ENCODE results near the gene SORBS2. TPM values are rescaled to one million over a fixed set of nuclear protein-coding genes. Genes with fewer than 3 reads are reported as not detected.
"Not testable (repeated sequence)": the region's sequence is repeated elsewhere in the genome, so short reads cannot be mapped to it uniquely, and the experiment has no call there.

The SORBS2 gene
- total RNA-seq, 1 donor from 2014 or later = 819 TPM

DNA sequence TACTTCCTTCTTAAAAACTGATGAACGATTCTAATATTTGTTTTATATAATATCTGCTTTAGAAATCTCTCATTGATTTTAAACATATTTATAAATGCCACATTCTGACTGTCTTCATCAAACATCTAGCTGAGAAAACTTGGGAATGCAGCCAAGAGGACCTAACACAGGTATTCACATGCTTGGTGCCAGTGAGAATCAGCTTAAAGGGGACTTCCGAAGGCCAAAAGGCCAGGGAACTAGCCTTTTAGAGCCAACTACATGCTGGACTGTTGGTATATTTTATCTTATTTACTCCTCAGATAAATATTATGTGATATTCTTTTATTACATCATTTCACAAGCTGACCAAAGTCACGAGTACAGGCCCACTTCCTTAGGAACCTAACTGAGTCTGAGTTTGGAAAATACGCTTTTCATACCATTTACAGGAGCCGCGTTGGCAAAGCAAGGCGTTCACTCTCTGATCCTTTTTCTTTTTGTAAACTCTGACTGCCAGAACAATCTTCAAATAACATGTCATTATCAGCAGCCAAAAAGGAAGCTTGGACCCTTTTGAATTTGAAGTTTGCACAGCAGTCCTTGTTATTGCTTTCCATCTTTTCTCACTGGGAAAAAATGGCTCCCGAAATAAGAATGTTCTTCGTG is 235.6 kb downstream of the SORBS2 start:
- intact Hi-C loops (cut with DNase I) = no loop called here
- ATAC-seq (ENCODE audit: poor library complexity) = no peak

DNA sequence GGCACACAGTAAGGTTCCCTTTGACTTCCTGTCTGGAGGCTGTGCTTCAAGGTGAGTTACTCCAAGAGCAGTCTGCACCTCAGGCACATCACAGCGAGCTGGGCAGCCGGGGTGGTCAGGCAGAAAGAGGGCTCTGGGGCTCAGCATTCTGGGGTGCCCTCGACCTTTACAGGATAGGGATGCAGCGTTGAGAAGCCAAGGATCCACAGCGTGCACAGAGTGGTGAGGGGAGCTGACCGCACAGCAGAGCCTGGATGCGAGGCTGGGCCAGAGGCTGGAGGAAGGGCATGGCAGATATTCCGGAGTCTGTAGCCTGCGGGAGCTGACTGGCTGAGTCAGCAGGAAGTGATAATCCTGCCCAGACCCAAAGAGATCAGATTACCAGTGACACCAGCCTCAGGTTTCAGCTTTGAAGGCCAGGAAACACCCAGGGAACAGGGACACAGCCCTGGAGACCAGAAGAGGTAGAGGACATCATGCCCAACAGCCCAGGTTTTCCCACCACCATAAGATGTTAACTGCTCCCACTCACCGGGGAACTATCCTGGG is 238.3 kb downstream of the SORBS2 start:
- no peak for DNase-seq
- ATAC-seq (ENCODE audit: poor library complexity) = peak; percentile 28
- intact Hi-C loops (cut with DNase I) = no loop called here

More for the DNA sequence above, 235.6 kb downstream of the SORBS2 start:
- DNase-seq = no peak

DNA sequence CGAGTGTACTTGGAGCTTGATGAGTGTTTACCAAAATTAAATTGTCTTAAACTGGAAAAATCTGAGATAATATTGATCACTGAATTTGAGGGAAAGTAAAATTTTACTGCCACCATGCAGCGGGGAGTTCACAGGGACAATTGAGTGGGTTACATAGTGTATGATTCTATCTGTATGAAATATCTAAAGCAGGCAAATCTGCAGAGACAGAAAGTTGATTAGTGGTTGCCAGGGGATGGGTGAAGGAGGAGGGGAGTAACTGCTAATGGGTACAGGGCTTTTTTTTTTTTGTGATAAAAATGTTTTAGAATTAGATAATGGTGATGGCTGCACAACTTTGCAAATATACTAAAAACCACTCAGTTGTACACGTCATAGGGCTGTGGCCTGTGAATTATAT is 241.3 kb downstream of the SORBS2 start:
- no peak for DNase-seq
- intact Hi-C loops (cut with DNase I) = no loop called here
- no peak for ATAC-seq (ENCODE audit: poor library complexity)

DNA sequence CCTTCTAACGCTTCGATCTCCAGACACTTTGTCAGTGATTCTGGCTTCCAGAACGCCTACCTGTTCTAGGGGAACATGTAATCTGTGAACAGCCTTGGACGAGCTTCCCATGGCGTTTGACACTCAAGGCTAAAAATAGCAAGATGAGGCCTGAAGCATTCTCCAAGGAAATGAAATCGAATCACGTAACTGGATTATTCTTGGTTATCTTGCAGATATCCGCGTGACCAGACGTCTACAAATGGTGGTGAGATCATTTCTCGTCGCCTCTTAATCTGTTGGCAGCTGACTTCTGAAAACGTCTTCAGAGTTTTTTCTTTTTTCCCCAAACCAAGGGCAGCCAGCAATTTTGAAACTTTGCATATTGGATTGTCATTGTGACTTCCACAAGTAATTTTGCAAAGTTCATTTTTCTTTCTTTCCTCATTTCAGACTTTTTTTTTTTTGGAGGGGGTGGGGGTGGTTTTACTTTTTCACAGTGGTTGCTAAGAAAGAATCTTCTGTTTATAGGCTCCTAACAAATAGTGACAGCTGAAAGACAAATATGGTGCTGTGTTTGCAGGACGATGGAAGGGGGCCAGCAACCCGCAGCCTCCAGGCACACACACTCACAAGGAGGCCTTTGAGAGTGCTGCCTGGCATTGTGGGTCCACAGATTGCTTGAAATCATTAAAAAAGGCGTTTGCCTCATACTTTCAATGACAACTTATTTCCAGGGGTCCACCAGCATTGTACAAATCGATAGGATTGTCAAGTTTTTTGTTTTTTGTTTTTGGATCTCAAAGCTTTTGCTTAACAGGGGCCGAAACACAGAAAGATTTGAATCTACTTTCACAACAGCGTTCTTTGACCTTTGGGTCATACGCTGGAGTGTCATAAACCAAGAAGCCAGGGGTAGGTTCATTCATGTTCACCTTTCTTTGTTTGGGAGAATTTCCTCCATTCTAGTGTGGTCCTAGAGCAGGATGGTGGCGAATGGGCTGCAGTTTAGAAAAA is 244.3 kb downstream of the SORBS2 start:
- ATAC-seq (ENCODE audit: poor library complexity) (peak; percentile 83), DNase-seq (peak; percentile 78)
- intact Hi-C loops (cut with DNase I) = no loop called here

DNA sequence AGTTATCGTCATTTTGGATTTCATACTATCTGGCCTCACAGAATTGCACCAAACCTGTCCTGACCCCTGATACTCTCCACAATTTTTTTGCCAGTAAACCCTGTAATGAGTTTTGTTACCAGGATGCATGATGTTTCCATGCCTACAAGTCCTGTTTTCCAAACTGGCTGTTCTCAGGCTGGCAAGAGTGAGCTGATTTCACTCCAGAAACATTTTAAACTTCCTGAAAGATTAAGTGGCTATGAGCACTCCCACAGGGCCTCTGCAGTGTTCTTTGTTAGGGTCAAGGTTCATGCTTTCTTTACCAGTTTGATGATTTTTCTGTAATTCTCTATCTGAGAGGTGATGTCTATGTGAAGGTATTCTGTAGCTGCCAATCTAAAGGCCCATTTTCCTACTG is 245.0 kb downstream of the SORBS2 start:
- DNase-seq (no peak), ATAC-seq (ENCODE audit: poor library complexity) (peak; percentile 83)
- intact Hi-C loops (cut with DNase I) = no loop called here

DNA sequence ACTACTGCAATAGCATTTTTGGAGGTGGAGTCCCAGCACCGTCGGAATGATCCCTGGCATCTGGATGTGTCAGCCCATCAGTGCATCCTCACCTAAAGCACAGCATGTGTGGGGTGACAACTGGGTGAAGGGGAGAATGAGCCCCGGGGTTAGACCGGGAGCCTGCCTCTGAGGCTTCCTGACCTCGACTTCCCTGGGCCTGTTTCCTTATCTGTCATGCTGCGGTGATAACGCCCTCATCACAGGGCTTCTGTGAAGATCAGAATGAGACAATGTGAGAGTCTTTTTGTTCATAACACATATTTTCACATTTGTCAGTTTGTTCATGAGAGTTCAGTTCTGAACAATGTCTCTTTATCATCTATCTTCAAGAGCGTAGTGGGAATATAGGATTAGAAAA is 245.6 kb downstream of the SORBS2 start:
- intact Hi-C loops (cut with DNase I) = no loop called here
- DNase-seq = peak; percentile 51
- peak; percentile 57 for ATAC-seq (ENCODE audit: poor library complexity)

DNA sequence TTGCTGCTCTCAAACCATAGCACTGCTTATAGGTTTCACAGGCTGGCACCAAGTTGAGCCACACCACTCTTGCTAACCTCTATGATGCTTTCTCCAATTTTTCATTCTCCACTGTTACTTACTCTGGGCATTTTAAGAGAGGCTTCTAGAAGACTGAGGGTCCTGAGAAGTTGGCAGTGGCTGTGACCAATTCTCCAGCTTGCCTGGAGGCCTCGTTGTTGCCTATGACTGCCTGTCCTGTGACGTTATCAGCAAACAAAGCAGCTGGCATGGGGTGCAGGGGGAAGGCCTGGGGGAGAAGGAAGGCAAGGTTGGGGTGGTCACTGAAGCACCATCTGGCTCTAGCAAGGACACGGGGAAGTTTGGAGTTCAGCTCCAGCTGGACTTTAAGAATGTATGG is 246.3 kb downstream of the SORBS2 start:
- DNase-seq (no peak), ATAC-seq (ENCODE audit: poor library complexity) (no peak)
- intact Hi-C loops (cut with DNase I) = no loop called here

DNA sequence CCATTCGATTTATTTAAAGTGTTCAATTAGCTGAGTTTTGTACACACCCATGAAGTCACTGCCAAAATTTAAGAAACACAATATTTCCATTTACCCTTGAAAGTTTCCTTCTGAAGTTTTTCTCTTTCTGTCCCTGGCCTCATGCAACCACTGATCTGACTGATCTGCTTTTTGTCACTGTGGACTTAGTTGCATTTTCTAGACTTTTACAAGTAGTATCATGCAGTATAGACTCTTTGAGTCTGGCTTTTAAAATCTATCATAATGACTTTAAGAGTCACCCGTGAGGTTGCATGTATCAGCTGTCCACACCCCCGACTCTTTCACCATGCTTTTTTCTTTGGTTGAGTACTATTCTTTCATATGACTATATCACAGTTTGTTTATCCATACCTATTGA is 247.6 kb downstream of the SORBS2 start:
- intact Hi-C loops (cut with DNase I) = no loop called here
- no peak for DNase-seq
- ATAC-seq (ENCODE audit: poor library complexity) = no peak

DNA sequence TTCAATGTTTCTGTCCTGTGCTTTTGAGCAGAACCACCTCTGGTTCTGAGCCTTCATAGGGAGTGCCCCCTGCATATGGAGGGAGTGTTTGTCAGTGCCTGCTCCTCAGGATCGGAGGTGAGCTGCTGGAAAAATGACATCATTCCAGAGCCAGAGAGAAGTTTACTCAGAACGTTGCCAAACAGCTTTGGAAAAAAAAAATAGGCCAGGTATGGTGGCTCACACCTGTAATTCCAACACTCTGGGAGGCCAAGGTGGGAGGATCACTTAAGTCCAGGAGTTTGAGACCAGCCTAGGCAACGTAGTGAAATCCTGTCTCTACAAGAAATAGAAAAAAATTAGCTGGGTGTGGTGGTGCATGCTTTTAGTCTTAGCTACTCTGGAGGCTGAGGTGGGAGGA is 249.5 kb downstream of the SORBS2 start:
- no peak for ATAC-seq (ENCODE audit: poor library complexity)
- DNase-seq = no peak
- intact Hi-C loops (cut with DNase I) = no loop called here

DNA sequence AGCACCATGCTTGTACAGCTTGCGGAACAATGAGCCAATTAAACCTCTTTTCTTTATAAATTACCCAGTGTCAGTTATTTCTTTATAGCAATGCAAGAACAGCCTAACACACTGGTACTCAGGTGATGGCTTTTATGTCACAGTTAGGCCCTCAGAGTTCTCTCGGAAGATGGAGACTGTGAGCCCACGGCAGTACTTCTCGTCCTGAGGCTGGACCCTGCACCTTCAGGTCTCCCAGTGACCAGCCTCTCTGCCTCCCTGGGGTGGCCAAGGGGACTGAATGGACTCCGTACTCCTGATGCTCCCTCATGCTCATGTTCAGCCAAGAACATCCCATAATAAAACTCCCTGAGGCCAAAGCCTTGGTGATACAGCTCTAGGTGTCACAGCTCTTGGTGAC is 251.7 kb downstream of the SORBS2 start:
- no peak for DNase-seq
- intact Hi-C loops (cut with DNase I) = no loop called here
- no peak for ATAC-seq (ENCODE audit: poor library complexity)

DNA sequence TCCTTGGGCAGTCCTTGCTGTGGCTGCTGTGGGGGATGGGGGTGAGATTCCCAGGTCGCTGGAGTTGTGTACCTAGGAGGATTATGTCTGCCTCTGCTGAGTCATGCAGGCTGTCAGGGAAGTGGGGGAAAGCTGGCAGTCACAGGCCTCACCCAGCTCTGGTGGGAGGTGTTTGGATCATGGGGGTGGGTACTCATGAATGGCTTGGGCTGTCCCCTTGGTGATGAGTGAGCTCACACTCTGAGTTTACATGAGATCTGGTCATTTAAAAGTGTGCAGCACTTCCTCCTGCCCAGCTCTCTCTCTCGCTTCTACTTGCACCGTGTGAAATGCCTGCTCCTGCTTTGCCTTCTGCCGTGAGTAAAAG is 252.1 kb downstream of the SORBS2 start:
- no peak for DNase-seq
- intact Hi-C loops (cut with DNase I) = no loop called here
- ATAC-seq (ENCODE audit: poor library complexity) = no peak

DNA sequence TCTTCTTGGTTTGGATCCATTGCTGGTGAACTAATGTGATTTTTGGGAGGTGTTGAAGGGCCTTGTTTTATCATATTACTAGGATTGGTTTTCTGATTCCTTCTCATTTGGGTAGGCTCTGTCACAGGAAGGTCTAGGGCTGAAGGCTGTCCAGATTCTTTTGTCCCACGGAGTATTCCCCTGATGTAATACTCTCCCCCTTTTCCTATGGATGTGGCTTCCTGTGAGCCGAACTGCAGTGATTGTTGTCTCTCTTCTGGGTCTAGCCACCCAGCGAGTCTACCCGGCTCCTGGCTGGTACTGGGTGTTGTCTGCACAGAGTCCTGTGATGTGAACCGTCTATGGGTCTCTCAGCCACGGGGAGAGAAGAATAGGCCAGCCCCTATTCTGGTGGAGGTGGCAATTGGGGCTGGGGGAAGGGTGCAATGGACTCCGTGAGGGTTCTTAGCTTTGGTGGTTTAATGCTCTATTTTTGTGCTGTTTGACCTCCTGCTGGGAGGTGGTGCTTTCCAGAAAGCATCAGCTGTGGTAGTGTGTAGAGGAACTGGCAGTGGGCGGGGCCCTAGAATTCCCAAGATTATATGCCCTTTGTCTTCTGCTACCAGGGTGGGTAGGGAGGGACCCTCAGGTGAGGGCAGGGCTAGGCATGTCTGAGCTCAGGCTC is 252.6 kb downstream of the SORBS2 start:
- ATAC-seq (ENCODE audit: poor library complexity); intact Hi-C loops (cut with DNase I); DNase-seq: not testable (repeated sequence)

DNA sequence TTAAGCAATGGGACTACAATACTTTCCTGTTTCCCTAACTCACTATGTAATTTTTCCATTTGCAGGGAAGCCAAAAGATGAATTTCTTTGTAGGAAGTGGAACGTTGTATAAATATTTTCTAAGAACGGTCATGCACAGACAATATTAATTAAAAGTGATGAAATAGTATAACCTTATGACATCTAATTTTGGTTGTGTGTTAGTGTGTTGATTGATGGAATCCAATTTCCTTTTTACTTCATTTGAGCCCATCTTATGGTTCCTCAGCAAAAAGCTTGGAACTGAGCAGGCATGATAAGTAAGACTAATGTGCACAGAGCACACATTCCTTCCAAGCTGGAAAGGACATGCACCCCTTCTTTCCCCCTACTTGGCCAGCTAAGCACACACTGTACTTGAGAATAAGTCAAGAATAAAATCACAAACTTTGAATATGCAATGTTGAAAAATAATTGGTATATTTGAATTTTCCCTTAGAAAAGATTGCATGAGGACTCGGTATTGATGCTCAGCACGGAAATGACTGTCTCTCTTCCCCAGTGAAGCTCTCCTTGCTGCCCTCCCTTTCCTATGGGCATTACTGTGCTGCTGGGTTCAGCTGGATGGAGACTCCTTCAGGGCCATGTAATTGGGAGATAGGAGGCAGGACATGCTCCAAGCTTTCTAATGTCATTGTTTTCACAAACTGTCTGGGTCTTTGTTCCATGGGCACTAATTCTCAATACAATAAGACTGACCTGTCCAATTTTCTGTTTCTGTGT is 257.4 kb downstream of the SORBS2 start:
- ATAC-seq (ENCODE audit: poor library complexity) = peak; percentile 60
- no peak for DNase-seq
- intact Hi-C loops (cut with DNase I) = no loop called here

DNA sequence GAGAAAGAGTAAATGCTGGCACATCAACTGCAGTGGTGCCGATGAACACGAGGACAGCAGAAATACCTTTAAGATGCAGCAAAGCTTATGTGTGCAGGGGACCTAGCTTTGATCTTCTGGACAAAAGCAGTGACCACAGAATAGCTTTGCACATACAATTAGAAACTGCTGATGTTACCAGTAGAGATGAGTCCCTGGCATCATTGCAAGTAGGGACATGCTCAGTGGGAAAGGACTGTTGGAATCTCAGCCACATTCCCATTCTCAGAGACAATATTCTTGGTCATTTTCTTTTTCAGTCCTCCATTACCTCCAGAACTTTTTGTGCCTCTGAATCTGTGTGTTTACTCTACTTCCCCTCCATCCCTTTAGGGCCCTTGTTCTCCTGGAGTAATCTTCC is 259.7 kb downstream of the SORBS2 start:
- intact Hi-C loops (cut with DNase I) = no loop called here
- no peak for ATAC-seq (ENCODE audit: poor library complexity)
- no peak for DNase-seq

DNA sequence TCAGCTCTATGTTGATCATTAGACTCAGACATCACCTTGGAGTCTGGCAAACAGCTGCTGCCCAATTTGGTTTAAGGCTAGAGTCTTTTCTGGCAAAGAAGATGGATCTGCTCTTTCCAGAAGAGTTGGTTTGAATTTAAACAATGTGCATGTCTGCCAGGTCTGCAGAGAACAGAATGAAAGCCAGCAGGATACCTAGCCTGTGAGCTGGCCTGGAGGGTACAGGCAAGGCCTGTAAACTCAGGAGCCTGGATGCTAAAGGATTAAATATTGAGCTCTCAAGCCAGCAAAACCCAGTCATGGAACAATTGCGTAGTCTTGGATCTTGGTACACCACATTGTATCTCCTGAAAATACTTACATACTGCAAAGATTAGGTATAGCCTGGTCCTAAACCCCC is 261.1 kb downstream of the SORBS2 start:
- ATAC-seq (ENCODE audit: poor library complexity) (no peak), DNase-seq (no peak)
- intact Hi-C loops (cut with DNase I) = no loop called here

DNA sequence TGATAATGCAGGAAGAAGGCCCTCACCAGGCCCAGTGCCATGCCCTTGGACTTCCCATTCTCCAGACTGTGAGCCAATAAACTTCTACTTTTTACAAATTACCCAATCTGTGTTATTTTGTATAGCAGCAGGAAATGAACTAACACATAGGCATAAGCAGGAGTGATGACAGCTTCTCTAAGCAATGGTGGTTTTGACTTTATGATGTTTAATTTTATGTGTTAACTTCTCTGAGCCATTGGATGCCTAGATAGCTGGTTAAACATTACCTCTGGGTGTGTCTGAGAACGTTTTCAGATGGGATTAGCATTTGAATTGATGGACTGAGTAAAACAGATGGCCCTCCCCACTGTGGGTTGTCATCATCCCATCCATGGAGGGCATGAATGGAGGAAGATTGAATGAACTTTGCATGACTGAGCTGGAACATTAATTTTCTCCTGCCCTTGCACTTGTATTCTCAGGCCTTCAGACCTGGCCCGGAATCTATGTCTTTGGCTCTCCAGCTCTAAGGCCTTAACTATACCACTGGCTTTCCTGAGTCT is 262.8 kb downstream of the SORBS2 start:
- ATAC-seq (ENCODE audit: poor library complexity) (no peak), DNase-seq (no peak)
- intact Hi-C loops (cut with DNase I) = no loop called here

DNA sequence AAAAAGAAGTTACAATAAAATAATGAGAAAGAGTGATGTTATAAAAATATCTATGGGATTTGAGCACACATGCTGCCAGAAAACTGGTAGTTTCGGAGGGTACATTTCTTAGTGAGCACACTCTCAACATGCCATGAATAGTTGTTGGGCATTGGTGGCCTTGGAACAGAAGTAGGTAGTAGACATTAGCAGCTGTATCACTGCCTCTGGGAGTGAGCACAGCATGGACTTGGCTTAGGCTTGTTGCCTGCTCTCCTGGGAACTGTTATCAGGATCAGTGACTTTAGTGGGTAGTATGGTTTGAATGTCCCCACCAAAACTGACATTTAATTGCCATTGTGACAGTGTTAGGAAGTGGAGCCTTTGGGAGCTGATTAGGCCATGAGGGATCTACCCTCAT is 263.4 kb downstream of the SORBS2 start:
- intact Hi-C loops (cut with DNase I) = no loop called here
- DNase-seq = no peak
- no peak for ATAC-seq (ENCODE audit: poor library complexity)

DNA sequence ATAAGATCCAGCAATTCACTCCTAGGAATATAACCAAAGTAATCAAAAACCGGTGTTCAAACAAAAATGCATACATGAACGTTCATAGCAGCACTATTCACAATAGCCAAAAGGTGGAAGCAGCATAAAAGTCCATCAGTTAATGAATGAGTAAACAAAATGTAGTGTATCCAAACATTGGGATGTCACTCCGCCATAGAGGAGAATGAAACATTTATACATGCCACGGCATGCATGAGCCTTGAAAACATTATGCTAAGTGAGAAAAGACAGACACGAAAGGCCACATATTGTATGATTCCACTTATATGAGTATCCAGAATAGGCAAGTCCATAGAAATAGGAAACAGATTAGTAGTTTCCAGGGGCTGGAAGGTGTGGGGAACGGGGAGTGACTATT is 265.7 kb downstream of the SORBS2 start:
- intact Hi-C loops (cut with DNase I) = no loop called here
- no peak for DNase-seq
- ATAC-seq (ENCODE audit: poor library complexity) = no peak
